ENCODE measurements around the gene HOMER1. TPM values are rescaled to one million over a fixed set of nuclear protein-coding genes. Genes with fewer than 3 reads are reported as not detected.

HOMER1 gene
- total RNA-seq, 4 donors from 2014 or later = 1.8 to 13.8 (median 5.2) TPM

DNA sequence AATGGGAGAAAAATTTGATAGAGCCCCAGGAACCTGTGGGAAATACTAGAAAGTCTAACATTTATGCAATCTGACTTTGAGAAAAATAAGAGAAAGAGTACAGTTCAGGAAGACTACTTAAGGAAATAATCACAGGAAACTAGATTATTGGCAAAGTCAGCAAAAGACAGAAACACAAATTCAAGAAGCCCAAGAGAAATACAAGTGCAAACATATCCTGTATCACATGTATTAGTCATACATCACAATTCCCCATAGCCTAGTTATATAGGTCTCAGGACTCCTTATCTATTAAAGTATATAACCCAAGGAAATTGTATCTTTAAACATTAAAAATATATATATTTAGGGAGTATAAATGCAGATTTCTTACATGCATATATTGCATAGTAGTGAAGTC is 100.8 kb downstream of the HOMER1 start:
- Histone ChIP-seq H3K27ac (no peak overlapping the region), H3K36me3 (peaks cover 0 to 12% (median 0%) of the 10 kb centered on the region in 3 donors), H3K27me3 (no peaks in the 10 kb centered on the region), H3K4me1 (no peaks in the 10 kb centered on the region), H3K4me3 (no peak overlapping the region), H3K9me3 (peaks cover 0 to 20% (median 2%) of the 10 kb centered on the region in 4 donors)
- TF ChIP-seq EP300 (IDR thresholded peaks at IDR 0.05) (no peak), POLR2A (IDR thresholded peaks at IDR 0.05) (no peak)
- TF ChIP-seq, protein P1, sequence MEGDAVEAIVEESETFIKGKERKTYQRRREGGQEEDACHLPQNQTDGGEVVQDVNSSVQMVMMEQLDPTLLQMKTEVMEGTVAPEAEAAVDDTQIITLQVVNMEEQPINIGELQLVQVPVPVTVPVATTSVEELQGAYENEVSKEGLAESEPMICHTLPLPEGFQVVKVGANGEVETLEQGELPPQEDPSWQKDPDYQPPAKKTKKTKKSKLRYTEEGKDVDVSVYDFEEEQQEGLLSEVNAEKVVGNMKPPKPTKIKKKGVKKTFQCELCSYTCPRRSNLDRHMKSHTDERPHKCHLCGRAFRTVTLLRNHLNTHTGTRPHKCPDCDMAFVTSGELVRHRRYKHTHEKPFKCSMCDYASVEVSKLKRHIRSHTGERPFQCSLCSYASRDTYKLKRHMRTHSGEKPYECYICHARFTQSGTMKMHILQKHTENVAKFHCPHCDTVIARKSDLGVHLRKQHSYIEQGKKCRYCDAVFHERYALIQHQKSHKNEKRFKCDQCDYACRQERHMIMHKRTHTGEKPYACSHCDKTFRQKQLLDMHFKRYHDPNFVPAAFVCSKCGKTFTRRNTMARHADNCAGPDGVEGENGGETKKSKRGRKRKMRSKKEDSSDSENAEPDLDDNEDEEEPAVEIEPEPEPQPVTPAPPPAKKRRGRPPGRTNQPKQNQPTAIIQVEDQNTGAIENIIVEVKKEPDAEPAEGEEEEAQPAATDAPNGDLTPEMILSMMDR (IDR thresholded peaks at IDR 0.05) = no peak
- no peak for DNase-seq (ENCODE audit: low spot score in 2 of 2)

DNA sequence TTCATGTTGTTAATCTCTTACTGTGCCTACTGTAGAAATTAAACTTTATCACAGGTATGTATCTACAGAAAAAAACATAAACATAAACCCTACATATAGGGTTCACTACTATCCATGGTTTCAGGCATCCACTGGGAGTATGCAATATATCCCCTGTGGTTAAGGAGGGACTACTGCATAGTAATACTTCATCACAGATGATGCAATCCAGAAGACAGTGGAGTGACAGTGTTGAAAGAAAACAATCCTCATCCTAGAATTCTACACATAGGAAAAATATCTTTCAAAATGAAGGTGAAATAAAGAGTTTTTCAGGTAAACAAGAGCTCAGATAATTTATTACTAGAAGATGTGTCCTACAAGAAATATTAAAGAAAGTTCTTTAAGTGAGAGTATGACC is 105.9 kb downstream of the HOMER1 start:
- DNase-seq (ENCODE audit: low spot score in 2 of 2) = no peak
- peaks cover 0 to 27% (median 3%) of the 10 kb centered on the region in 4 donors for H3K9me3 ChIP-seq
- TF ChIP-seq POLR2A (IDR thresholded peaks at IDR 0.05) (no peak), EP300 (IDR thresholded peaks at IDR 0.05) (no peak)
- TF ChIP-seq, protein P1 (IDR thresholded peaks at IDR 0.05) = no peak

DNA sequence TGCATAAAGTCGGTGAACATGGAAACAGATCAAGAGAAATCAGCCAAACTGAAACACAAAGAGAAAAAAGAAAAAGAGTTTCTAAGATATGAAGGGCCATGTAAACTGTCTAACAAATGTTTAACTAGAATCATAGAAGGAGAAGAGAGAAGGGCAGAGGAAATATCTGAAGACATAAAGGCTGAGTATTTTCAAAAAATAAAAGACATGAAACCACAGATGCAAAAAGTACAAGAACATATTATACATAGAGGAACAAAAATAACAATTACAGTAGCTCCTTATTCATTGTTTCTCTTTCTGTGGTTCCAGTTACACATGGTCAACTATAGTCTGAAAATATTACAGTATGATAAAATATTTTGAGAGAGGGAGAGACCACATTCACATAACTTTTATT is 106.3 kb downstream of the HOMER1 start:
- TF ChIP-seq EP300 (IDR thresholded peaks at IDR 0.05) (no peak), POLR2A (IDR thresholded peaks at IDR 0.05) (no peak)
- TF ChIP-seq, protein P1 (IDR thresholded peaks at IDR 0.05) = no peak
- Histone ChIP-seq H3K27me3 (no peaks in the 10 kb centered on the region), H3K4me3 (no peak overlapping the region), H3K27ac (no peak overlapping the region), H3K9me3 (peaks cover 0 to 27% (median 3%) of the 10 kb centered on the region in 4 donors), H3K36me3 (peaks cover 0 to 19% (median 0%) of the 10 kb centered on the region in 3 donors), H3K4me1 (no peaks in the 10 kb centered on the region)
- WGBS, 2 donors = 82 to 96% methylated on average over 1 of the region's 1 CpG
- DNase-seq (ENCODE audit: low spot score in 2 of 2) = no peak

More for the DNA sequence above, 105.9 kb downstream of the HOMER1 start:
- Histone ChIP-seq H3K36me3 (peaks cover 0 to 19% (median 0%) of the 10 kb centered on the region in 3 donors), H3K4me1 (no peaks in the 10 kb centered on the region), H3K4me3 (no peak overlapping the region), H3K27ac (no peak overlapping the region), H3K27me3 (no peaks in the 10 kb centered on the region)

DNA sequence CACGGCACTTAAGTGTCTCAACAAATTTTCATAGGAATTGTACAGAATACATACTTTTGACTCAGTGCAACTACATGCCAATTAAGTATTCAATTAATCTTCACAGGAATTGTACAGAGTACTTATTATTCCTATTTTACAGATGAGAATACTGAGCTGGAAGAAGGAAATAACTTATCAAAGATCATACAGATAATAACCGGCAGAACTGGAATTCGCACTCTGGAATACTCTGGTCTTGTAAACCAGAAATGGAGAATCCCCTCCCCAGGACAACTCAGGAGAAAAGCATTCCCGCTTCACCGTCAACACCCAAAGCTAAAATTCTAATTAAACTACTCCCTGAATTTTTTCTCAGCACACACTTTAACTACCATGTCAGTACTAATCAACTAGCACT is 112.7 kb downstream of the HOMER1 start:
- Histone ChIP-seq H3K4me1 (no peaks in the 10 kb centered on the region), H3K27me3 (no peaks in the 10 kb centered on the region), H3K36me3 (no peaks in the 10 kb centered on the region), H3K4me3 (no peak overlapping the region), H3K9me3 (no peaks in the 10 kb centered on the region), H3K27ac (no peak overlapping the region)
- no peak for DNase-seq (ENCODE audit: low spot score in 2 of 2)
- TF ChIP-seq POLR2A (IDR thresholded peaks at IDR 0.05) (no peak), EP300 (IDR thresholded peaks at IDR 0.05) (no peak)
- TF ChIP-seq, protein P1 (IDR thresholded peaks at IDR 0.05) = no peak
- 84 to 95% methylated on average over 5 of the region's 5 CpGs for WGBS, 2 donors

DNA sequence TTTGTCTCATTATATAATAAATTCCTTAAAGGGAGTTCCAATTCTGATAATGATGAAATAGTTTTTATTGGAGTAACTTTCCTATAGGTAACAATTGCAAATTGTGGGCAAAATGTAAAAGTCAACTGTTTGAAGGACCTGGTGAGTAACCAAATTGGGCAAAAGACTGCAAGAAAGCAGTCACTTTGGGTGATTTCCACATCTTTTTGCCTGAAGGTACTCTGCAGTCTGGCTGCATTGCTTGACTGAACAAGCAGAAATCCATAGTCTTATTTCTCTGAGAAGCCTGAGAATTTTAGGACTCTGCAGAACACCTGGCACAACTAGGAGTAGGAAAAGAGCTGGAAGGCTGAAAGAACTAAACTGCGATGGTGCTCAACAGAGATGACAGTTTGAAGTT is 114.9 kb downstream of the HOMER1 start:
- Histone ChIP-seq H3K4me1 (no peaks in the 10 kb centered on the region), H3K27me3 (no peaks in the 10 kb centered on the region), H3K27ac (no peak overlapping the region), H3K9me3 (no peaks in the 10 kb centered on the region), H3K36me3 (peaks cover 0 to 6% (median 0%) of the 10 kb centered on the region in 3 donors), H3K4me3 (no peak overlapping the region)
- WGBS, 2 donors = 92 to 100% methylated on average over 1 of the region's 1 CpG
- TF ChIP-seq POLR2A (IDR thresholded peaks at IDR 0.05) (no peak), EP300 (IDR thresholded peaks at IDR 0.05) (no peak)
- TF ChIP-seq, protein P1 (IDR thresholded peaks at IDR 0.05) = no peak
- DNase-seq (ENCODE audit: low spot score in 2 of 2) = no peak
